Measurements from ENCODE around the gene TMEM123. TPM values are rescaled to one million over a fixed set of nuclear protein-coding genes. Genes with fewer than 3 reads are reported as not detected.

TMEM123 gene
- total RNA-seq, 1 experiment from 2014 or later, result 116 TPM

- TF ChIP-seq IRF2 (CRISPR knock-in tag; IDR thresholded peaks at IDR 0.05; ENCODE audit: borderline replicate concordance, low read depth), result no peak
Measured at GRCh38 chr11:102493524-102493923, 41.0 kb upstream of the TMEM123 start (continued).

- Mint-ChIP-seq H3K9me3 (no peaks in the 10 kb centered on the region), H3K4me1 (peaks cover 6% of the 10 kb centered on the region), H3K27ac (no peak overlapping the region), H3K4me3 (no peak overlapping the region), H3K27me3 (ENCODE audit: low read depth) (no peaks in the 10 kb centered on the region), H3K36me3 (no peaks in the 10 kb centered on the region)
- CTCF ChIA-PET, result interaction anchor here (0.8 kb wide), 1 partner anchor 150 kb away, joined by 4 read pairs; no protein-coding TSS in a partner anchor
- no peak for ATAC-seq
- POLR2A ChIA-PET, result no interaction called here
- TF ChIP-seq ERG (CRISPR knock-in tag; IDR thresholded peaks at IDR 0.05) (no peak), MXD4 (CRISPR knock-in tag; IDR thresholded peaks at IDR 0.05; ENCODE audit: borderline replicate concordance) (no peak), NR2C2 (CRISPR knock-in tag; IDR thresholded peaks at IDR 0.05) (no peak), ZNF219 (CRISPR knock-in tag; IDR thresholded peaks at IDR 0.05; ENCODE audit: borderline replicate concordance) (no peak), ELF4 (CRISPR knock-in tag; IDR thresholded peaks at IDR 0.05; ENCODE audit: low read depth) (no peak), JUN (CRISPR knock-in tag; IDR thresholded peaks at IDR 0.05) (no peak), ETV6 (CRISPR knock-in tag; IDR thresholded peaks at IDR 0.05) (no peak), NR1H2 (CRISPR knock-in tag; IDR thresholded peaks at IDR 0.05) (no peak), TEAD1 (CRISPR knock-in tag; IDR thresholded peaks at IDR 0.05) (no peak), ZNF396 (CRISPR knock-in tag; IDR thresholded peaks at IDR 0.05; ENCODE audit: borderline replicate concordance) (no peak), OVOL2 (CRISPR knock-in tag; IDR thresholded peaks at IDR 0.05; ENCODE audit: borderline replicate concordance) (no peak), EMX1 (CRISPR knock-in tag; IDR thresholded peaks at IDR 0.05) (no peak), ZNF263 (CRISPR knock-in tag; IDR thresholded peaks at IDR 0.05; ENCODE audit: low read depth) (no peak), PRRX2 (CRISPR knock-in tag; IDR thresholded peaks at IDR 0.05) (no peak), ZNF317 (CRISPR knock-in tag; IDR thresholded peaks at IDR 0.05; ENCODE audit: borderline replicate concordance, low read depth) (no peak), ZSCAN18 (CRISPR knock-in tag; IDR thresholded peaks at IDR 0.05) (no peak), ATF6 (CRISPR knock-in tag; IDR thresholded peaks at IDR 0.05) (no peak)
- TF ChIP-seq, protein P1, sequence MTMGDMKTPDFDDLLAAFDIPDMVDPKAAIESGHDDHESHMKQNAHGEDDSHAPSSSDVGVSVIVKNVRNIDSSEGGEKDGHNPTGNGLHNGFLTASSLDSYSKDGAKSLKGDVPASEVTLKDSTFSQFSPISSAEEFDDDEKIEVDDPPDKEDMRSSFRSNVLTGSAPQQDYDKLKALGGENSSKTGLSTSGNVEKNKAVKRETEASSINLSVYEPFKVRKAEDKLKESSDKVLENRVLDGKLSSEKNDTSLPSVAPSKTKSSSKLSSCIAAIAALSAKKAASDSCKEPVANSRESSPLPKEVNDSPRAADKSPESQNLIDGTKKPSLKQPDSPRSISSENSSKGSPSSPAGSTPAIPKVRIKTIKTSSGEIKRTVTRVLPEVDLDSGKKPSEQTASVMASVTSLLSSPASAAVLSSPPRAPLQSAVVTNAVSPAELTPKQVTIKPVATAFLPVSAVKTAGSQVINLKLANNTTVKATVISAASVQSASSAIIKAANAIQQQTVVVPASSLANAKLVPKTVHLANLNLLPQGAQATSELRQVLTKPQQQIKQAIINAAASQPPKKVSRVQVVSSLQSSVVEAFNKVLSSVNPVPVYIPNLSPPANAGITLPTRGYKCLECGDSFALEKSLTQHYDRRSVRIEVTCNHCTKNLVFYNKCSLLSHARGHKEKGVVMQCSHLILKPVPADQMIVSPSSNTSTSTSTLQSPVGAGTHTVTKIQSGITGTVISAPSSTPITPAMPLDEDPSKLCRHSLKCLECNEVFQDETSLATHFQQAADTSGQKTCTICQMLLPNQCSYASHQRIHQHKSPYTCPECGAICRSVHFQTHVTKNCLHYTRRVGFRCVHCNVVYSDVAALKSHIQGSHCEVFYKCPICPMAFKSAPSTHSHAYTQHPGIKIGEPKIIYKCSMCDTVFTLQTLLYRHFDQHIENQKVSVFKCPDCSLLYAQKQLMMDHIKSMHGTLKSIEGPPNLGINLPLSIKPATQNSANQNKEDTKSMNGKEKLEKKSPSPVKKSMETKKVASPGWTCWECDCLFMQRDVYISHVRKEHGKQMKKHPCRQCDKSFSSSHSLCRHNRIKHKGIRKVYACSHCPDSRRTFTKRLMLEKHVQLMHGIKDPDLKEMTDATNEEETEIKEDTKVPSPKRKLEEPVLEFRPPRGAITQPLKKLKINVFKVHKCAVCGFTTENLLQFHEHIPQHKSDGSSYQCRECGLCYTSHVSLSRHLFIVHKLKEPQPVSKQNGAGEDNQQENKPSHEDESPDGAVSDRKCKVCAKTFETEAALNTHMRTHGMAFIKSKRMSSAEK (CRISPR knock-in tag; IDR thresholded peaks at IDR 0.05; ENCODE audit: borderline replicate concordance), result no peak
- TF ChIP-seq, protein P2, sequence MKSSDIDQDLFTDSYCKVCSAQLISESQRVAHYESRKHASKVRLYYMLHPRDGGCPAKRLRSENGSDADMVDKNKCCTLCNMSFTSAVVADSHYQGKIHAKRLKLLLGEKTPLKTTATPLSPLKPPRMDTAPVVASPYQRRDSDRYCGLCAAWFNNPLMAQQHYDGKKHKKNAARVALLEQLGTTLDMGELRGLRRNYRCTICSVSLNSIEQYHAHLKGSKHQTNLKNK (CRISPR knock-in tag; IDR thresholded peaks at IDR 0.05), result no peak
- TF ChIP-seq, protein P3, sequence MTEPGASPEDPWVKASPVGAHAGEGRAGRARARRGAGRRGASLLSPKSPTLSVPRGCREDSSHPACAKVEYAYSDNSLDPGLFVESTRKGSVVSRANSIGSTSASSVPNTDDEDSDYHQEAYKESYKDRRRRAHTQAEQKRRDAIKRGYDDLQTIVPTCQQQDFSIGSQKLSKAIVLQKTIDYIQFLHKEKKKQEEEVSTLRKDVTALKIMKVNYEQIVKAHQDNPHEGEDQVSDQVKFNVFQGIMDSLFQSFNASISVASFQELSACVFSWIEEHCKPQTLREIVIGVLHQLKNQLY (CRISPR knock-in tag; IDR thresholded peaks at IDR 0.05), result no peak
- no peak for DNase-seq (ENCODE audit: low spot score)
Measured at GRCh38 chr11:102491969-102492368, 39.4 kb upstream of the TMEM123 start.
